Testis (tissue), 2 donors: Measurements from ENCODE around the gene GFI1.

ENCODE experiments used
- CTCF ChIP-seq, 3 experiments: fragments of 450-650 bp in 2 of 3; fragments of 200-600 bp in 1 of 3; sonication (generic) in 1 of 3; IDR thresholded peaks; one replicate each; pipeline ENCODE4 v1.5.1; 2016 to 2019; ENCODE audit warnings: antibody characterized with exemption in 3 of 3, mild to moderate bottlenecking in 2 of 3, moderate library complexity in 1 of 3
- POLR2A ChIP-seq: fragments of 450-650 bp; IDR thresholded peaks from one replicate; pipeline ENCODE4 v1.6.1; 2017; ENCODE audit warnings: antibody characterized with exemption, mild to moderate bottlenecking, moderate library complexity

GRCh38 chr1:92465256-92465647, 21.5 kb downstream of the GFI1 start:
- no peak for TF ChIP-seq CTCF (IDR thresholded peaks at IDR 0.05)
- no peak for TF ChIP-seq POLR2A
